ENCODE results near the gene KDM2A. TPM values are rescaled to one million over a fixed set of nuclear protein-coding genes. Genes with fewer than 3 reads are reported as not detected.

Gene KDM2A
- total RNA-seq, 1 donor from 2014 or later = 34.1 TPM

DNA sequence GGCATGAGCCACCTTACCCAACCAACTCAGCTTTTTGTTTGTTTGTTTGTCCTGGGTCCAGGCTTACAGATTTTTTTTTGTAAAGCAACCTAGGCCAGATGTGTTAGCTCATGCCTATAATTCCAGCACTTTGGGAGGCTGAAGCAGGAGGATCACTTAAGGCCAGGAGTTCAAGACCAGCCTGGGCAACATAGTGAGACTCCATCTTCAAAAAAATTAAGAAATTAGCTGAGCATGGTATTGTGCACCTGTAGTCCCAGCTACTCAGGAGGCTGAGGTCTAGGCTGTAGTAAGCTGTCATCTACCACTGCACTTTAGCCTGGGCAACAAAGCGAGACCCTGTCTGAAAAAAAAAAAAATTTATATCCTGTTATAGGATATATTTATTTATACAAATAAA is 118.5 kb downstream of the KDM2A start:
- DNase-seq (ENCODE audit: low read depth) = no peak
- TF ChIP-seq, protein P1, sequence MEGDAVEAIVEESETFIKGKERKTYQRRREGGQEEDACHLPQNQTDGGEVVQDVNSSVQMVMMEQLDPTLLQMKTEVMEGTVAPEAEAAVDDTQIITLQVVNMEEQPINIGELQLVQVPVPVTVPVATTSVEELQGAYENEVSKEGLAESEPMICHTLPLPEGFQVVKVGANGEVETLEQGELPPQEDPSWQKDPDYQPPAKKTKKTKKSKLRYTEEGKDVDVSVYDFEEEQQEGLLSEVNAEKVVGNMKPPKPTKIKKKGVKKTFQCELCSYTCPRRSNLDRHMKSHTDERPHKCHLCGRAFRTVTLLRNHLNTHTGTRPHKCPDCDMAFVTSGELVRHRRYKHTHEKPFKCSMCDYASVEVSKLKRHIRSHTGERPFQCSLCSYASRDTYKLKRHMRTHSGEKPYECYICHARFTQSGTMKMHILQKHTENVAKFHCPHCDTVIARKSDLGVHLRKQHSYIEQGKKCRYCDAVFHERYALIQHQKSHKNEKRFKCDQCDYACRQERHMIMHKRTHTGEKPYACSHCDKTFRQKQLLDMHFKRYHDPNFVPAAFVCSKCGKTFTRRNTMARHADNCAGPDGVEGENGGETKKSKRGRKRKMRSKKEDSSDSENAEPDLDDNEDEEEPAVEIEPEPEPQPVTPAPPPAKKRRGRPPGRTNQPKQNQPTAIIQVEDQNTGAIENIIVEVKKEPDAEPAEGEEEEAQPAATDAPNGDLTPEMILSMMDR (conservative IDR thresholded peaks at IDR 0.05; ENCODE audit: low read depth, low read length) = no peak
- no peak overlapping the region for H3K4me3 ChIP-seq (ENCODE audit: low read depth, low read length)

DNA sequence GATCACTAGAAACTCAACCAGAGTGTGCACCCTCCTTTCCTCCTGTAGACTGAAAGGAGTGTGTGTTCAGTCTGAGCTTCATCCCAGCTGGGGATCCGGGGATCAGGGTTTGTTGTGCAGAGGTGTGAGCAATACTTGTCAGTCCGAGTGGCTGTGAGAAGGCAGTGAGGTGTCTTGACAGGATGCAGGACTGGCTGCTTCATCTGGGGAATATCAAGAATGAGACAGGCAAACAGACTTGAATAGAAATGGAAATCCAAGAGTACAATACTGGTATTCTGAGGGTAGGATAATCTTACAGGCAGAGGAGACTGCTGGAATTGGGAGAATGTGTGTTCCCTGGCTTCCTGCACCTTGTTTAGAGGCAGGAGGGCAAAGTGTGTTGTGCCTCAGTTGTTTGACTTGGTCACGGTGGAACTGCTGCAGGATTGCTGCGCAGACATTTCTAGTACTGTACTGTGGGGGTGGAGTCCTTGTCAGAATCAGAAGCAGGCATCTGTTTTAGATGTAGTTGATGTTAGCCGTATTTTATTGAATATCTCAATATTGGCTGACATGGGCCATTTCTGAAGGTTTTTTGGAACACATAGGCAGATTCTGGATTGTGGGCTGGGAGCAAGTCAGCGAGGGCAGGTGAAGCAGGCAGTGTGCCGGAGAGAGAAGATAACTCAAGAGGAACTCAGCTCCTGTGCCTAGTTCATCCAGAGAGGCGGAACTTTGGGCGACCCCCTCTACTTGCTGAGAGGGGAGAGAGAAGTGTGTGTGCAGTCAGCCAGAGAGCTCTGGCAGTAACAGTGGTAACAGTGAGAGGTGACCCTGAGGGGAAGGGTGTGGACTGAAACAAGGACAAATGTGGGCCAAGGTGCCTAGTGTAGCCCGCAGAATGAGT is 120.1 kb downstream of the KDM2A start:
- DNase-seq (ENCODE audit: low read depth) = no peak
- H3K4me3 ChIP-seq (ENCODE audit: low read depth, low read length) = peak overlapping the region; percentile 40
- TF ChIP-seq, protein P1 (conservative IDR thresholded peaks at IDR 0.05; ENCODE audit: low read depth, low read length) = no peak

DNA sequence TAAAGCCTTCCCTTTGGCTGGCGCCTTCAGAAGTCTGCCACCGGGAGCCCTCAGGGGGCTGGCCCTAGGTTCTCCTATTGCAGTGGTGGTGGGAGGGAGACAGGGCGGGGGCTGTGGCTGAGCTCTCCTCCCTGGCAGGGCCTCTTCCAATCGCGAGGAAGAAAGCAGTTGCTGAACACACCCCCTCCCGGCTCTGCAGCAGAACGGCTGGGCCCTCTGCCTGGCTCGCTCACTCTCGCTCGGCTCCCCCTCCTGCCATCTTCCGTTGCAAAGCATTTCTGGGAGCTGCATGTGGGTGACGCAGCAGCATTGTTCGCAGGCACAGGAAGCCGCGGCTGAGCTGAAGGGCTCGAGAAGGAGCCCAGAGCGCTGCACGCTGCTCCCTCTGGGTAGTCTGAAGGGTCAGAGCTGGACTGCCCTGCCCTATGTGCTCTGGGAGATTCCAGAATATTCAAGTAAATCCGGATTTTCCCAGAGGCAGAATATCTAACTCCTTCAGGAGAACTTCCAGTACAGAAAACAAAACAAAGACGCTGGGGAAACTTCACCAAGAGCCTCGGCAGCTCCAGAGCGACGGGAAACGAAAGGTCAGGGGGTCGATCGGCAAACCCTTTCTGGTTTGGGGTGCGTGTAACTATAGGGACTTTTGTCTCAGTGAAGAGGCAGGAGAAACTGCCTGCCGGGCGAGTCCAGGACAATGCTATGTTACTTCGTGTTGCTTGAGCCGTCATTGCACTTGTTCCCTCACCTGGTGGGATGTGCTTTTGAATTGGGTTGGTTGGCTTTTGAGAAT is 120.9 kb downstream of the KDM2A start:
- peak; percentile 80 for DNase-seq (ENCODE audit: low read depth)
- H3K4me3 ChIP-seq (ENCODE audit: low read depth, low read length) = peak overlapping the region; percentile 66
- TF ChIP-seq, protein P1 (conservative IDR thresholded peaks at IDR 0.05; ENCODE audit: low read depth, low read length) = no peak

DNA sequence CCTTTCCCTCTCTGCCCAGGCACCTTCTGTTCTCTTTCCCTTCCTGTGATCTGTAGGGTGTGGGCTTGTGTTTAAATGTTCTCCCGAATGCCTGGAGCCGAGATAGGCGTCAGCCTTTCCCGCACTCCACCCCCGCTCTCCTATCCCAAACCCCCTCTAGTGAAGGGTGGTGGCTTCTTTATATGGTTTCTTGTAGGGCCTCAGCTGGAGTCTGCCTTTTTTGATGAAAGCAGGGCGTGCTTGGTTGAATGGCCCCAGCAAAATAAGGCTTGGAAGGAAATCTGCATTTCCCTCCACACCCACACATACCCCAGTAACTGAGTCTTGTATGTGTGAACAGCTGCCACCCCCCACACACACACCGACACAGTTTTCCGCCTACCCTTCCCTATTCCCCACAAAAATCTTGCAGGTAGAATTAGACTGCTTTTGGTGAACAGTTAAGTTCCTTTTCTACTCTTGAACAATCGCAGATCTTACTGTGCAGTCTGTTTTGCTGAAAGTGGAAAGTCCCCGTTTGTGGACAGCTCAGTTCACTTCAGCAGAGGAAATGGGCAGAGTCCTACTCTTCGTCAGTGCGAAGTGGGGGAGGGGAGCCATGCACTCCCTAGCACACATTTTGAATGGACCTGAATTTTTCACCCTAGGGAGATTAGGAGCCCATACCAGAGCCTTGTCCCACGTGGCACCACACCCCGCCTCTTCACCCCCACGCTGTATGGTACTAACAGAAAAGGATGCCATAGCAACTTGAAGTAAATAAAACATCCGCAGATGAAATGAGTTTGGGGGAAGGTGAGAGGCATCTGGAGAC is 121.7 kb downstream of the KDM2A start:
- TF ChIP-seq, protein P1 (conservative IDR thresholded peaks at IDR 0.05; ENCODE audit: low read depth, low read length) = no peak
- H3K4me3 ChIP-seq (ENCODE audit: low read depth, low read length) = peak overlapping the region; percentile 66
- DNase-seq (ENCODE audit: low read depth) = no peak

DNA sequence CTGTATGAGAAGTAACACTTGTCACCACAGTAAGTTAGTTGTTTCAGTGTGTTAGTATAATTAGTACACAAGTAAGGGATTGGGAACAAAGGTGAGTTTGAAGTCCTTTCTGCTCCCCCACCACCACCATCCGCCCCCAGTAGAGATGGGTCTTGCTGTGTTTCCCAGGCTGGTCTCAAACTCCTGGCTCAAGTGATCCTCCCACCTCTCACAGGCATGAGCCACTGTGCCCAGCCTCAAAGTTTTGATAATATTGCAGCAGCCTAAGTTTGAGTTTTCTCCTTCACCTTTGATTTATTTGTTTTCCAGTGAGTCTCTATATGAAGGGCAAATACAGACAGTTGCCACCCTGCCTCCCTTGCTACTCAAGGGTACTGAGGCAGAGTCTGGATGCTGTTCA is 123.5 kb downstream of the KDM2A start:
- TF ChIP-seq, protein P1 (conservative IDR thresholded peaks at IDR 0.05; ENCODE audit: low read depth, low read length) = no peak
- DNase-seq (ENCODE audit: low read depth) = no peak
- H3K4me3 ChIP-seq (ENCODE audit: low read depth, low read length) = peak overlapping the region; percentile 66

DNA sequence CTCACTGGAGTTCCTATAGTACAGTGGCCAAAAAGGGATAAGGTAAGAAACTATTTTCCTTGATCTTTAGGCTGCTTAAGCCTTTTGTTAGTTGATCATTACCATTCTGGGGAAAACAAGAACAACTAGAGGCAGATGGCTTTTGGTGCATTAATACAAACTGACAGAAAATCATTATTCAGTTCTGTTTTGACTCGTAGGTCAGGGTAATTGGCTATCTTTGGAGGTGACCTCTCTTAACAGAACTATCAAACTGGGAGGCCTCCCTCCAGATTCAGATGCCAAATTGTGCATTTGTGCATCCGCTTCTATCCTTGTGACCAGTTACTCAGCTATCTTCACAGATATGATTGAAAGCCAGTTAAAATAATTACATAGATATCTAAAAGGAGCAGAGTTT is 124.0 kb downstream of the KDM2A start:
- no peak overlapping the region for H3K4me3 ChIP-seq (ENCODE audit: low read depth, low read length)
- TF ChIP-seq, protein P1 (conservative IDR thresholded peaks at IDR 0.05; ENCODE audit: low read depth, low read length) = no peak
- no peak for DNase-seq (ENCODE audit: low read depth)
